GM12874 (cell line): Measurements from ENCODE around the gene GPR179.
A peak's percentile ranks its signal among the peaks of the same experiment; 100 is the strongest.

Experiments used
- CTCF ChIP-seq: IDR thresholded peaks from 2 replicates; pipeline ENCODE4 v1.5.1; 2011; ENCODE audit warnings: low read depth, mild to moderate bottlenecking, control low read depth, low read length, moderate library complexity; ENCODE audit not compliant: insufficient read depth

GPR179 gene

DNA sequence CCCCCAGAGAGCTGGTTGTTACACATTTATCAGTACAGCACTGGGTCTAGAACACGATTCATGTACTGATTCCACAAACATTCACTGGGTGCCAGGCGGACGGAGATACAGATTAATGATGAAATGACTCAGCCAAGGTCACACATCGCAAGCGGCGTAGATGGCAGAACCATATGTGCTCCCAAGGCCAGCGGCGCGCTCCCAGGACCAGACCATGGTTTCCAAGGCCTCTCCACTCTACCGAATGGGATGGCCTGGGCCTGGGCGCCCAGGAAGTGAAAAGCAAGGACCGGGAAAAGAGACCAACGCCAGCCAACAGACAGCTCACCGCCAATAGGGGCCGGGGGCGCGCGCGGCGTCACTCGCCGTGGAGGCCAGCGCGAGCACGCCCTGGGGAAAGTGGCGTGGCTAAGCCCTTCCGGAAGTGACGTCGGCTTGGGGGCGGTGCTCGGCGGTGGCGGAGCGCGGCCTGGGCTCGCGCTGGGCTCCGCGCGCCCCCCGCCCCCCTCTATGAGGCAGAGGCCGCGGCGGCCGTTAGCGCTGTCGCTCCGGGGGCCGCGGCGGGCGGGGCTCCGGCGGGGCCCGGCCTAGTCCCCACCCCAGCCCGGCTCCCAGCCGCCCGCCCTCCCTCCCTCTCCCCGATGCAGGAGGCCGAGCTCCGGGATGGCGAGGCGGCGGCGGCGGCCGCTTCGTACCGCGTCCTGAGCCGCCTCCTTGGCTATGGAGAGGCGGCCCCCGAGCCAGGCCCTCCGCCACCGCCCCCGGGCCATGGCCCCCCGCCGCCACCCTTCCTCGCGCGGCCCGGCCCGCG, 7.9 kb upstream of the GPR179 start, which contains the start of gene SOCS7:
TSS of gene SOCS7 (plus strand) at position 433 of the 811 bp plus-strand sequence. CDS start at position 642, 209 bp downstream.
- TF ChIP-seq CTCF, result no peak

DNA sequence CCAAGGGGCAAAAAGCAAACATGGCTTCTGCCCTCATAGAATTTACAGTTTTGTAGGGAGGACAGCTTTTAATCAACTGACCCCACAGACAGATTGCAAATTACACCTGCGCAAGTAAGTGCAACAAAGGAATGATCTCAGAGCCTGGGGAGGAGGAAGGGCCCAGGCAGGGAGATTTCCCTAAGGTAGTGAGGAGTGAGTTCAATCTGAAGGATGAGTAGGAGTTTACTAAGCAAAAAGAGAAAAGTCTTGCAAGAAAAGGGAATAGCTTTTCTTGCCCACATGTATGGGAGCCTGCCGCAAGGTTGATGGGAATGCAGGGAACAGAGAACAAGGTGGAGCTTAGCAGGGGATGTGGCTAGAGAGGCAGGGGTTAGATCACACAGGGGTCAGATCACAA, 6.3 kb upstream of the GPR179 start:
- TF ChIP-seq CTCF, result no peak

DNA sequence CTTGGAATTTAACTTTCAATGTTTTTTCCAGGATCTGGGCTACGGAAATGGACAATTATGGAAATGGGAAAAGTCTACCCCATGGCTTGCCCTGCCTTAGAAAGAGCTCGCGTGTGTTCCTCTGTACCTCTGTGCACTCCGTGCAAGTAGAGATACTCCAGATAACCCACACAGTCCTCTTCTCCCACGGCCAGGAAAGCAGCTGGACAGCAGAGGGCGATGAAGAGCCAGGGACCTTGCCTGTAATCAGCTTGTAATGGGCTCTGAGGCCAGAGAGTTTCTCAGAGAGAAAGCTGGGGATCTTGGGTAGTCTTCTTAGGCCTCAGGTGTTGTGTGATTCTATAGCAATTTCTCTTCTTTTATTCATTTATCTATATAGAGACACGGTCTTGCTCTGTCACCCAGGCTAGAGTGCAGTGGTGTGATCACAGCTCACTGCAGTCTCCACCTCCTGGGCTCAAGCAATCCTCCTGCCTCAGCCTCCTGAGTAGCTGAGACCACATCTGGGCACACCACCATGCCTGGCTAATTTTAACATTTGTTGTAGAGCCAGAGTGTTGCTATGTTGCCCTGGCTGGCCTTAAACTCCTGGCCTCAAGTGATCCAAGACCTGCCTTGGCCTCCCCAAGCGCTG, 5.5 kb upstream of the GPR179 start:
- peak; percentile 93 for TF ChIP-seq CTCF

- TF ChIP-seq CTCF, result no peak
Observed at GRCh38 chr17:38345743-38346142, 2.0 kb upstream of the GPR179 start.

GRCh38 chr17:38344420-38344745, 627 bp upstream of the GPR179 start:
- TF ChIP-seq CTCF, result no peak

DNA sequence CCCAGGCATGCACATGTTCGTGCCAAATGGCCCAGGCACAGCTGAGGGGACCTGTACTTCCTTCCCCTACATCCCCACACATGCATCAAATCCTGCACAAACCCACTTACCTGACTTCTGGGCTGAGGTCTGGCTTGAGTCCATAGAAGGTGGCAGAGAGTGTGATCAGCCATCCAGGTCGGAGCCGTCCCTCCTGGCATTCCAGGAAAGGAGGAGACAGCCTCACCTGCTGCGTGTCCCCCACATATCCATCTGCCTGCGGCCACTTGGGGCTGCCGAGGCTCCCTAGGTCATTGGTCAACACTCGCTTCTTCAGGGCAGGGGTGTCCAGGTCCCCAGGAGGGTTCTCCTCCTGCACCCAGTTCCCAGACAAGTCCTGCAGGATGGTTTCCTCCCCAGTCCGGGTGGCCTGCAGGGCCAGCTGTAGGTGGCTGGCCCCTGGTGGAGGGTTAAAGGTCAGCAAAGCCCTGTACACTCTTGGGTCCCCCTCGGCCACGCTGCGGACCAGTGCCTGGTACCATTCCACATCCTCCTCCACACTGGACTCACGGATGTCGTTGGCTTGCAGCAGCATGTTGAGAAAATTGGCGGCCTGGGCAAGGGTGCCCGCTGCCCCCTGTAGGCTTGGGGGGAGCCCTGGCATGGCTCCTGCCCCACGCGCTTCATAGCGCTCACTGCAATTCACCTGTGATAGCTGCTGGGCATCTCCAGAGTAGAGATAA, 709 bp downstream of the GPR179 start:
- no peak for TF ChIP-seq CTCF

- no peak for TF ChIP-seq CTCF
Observed at GRCh38 chr17:38341035-38341721, 2.6 kb downstream of the GPR179 start.
